Left ventricle myocardium superior (tissue), 1 donor: ENCODE results near the gene PTGS1. TPM values are rescaled to one million over a fixed set of nuclear protein-coding genes. Genes with fewer than 3 reads are reported as not detected.
"Not testable (repeated sequence)": the region's sequence is repeated elsewhere in the genome, so short reads cannot be mapped to it uniquely, and the experiment has no call there.

Source experiments
- ATAC-seq: fragments of 200-7000 bp; cut with Tn5 transposase; one replicate; pipeline ENCODE4 v1.9.1; 2020; ENCODE audit warnings: mild to moderate bottlenecking, moderate library complexity
- DNase-seq: peaks from one replicate; pipeline ENCODE4 v3.0.0-alpha.2; 2020
- intact Hi-C: fragments of 100-400 bp; cut with micrococcal nuclease; formaldehyde crosslinking; loops from one replicate; pipeline ENCODE4 v1.11.0; 2022
- total RNA-seq: library from RNA; stranded (reverse); fragmentation: NEBNext Ultra II Directional; extraction: Animal tissue kit (Norgen Biotek cat#: 25700); gene quantifications from one replicate; pipeline ENCODE4 v1.2.1, GENCODE V29; 2021
- donor health status: DM: no; HTN: yes; CAD: no; lungs with severe emphysema.

Gene PTGS1
- total RNA-seq, 1 donor from 2014 or later: 3.4 TPM

- ATAC-seq (no peak), DNase-seq (no peak)
- intact Hi-C loops: no loop called here
Observed at GRCh38 chr9:122389799-122390481, 19.1 kb downstream of the PTGS1 start.

DNA sequence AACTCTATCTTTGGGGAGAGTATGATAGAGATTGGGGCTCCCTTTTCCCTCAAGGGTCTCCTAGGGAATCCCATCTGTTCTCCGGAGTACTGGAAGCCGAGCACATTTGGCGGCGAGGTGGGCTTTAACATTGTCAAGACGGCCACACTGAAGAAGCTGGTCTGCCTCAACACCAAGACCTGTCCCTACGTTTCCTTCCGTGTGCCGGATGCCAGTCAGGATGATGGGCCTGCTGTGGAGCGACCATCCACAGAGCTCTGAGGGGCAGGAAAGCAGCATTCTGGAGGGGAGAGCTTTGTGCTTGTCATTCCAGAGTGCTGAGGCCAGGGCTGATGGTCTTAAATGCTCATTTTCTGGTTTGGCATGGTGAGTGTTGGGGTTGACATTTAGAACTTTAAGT lies 21.5 kb downstream of the PTGS1 start:
- intact Hi-C loops: no loop called here
- no peak for DNase-seq
- ATAC-seq: no peak

GRCh38 chr9:122392714-122393113 lies 21.9 kb downstream of the PTGS1 start:
- intact Hi-C loops: no loop called here

GRCh38 chr9:122393284-122393983 lies 22.6 kb downstream of the PTGS1 start:
- DNase-seq (no peak), ATAC-seq (no peak)
- intact Hi-C loops: no loop called here

More at GRCh38 chr9:122392714-122393113, 21.9 kb downstream of the PTGS1 start:
- DNase-seq (no peak), ATAC-seq (no peak)

GRCh38 chr9:122394265-122395125 lies 23.7 kb downstream of the PTGS1 start:
- peak; percentile 72 for DNase-seq
- peak; percentile 96 for ATAC-seq
- intact Hi-C loops: no loop called here

GRCh38 chr9:122396614-122397148 lies 25.9 kb downstream of the PTGS1 start:
- DNase-seq (no peak), ATAC-seq (no peak)
- intact Hi-C loops: no loop called here

DNA sequence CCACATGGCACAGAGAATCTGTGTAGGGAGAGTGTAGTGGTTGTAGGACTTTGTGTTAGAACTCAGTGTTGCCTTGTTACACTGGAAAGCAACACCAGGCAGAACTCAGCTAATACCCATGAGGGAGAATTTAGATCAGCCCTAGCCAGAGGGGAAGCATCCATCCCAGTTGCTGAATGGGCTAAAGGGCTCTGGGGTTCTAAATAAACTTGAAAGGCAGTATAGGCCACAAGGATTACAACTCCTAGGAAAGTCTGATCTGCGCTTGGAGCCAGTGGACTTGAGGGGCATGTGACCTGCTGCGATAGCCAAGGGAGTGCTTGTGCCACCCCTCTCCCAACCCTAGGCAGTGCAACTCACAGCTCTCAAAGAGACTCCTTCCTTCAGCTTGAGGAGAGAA lies 26.9 kb downstream of the PTGS1 start:
- ATAC-seq: no peak
- intact Hi-C loops: no loop called here
- DNase-seq: no peak

- ATAC-seq (no peak), DNase-seq (no peak)
- intact Hi-C loops: no loop called here
Observed at GRCh38 chr9:122398371-122398924, 27.6 kb downstream of the PTGS1 start.

- ATAC-seq: no peak
- intact Hi-C loops: no loop called here
- no peak for DNase-seq
Observed at GRCh38 chr9:122401896-122402295, 31.1 kb downstream of the PTGS1 start.

- intact Hi-C loops: no loop called here
- ATAC-seq (peak; percentile 31), DNase-seq (no peak)
Observed at GRCh38 chr9:122402403-122402871, 31.6 kb downstream of the PTGS1 start.

GRCh38 chr9:122402874-122403273 lies 32.0 kb downstream of the PTGS1 start:
- DNase-seq: no peak
- intact Hi-C loops: no loop called here
- no peak for ATAC-seq

DNA sequence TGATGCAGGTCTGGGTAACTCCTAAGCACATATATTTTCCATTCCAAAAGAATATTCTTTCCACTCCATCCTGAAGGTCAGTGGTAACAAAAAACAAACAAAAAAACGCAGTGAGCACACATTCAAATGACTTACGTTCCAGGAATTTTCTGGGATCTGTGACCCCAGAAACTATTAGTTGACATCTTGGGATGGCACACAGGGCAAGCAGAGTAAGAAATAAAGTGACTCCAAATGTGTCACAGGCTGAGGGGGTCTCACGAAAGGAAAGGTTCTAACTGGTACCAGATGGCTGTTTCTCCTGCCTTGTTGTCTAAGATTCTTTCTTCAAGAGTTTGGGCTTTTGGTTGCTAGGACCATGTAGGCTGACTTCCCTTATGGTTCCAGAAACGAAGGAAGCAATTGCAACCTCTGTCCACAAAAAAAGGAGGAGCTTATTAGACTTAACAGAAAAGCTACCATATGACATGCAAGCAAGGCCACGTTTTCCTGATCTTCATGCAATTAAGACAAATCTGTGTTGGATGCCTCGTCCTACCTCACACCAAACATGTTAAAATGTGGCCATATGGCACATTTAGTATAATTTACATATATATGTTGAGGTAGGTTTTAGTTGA lies 32.7 kb downstream of the PTGS1 start:
- no peak for DNase-seq
- intact Hi-C loops: no loop called here

DNA sequence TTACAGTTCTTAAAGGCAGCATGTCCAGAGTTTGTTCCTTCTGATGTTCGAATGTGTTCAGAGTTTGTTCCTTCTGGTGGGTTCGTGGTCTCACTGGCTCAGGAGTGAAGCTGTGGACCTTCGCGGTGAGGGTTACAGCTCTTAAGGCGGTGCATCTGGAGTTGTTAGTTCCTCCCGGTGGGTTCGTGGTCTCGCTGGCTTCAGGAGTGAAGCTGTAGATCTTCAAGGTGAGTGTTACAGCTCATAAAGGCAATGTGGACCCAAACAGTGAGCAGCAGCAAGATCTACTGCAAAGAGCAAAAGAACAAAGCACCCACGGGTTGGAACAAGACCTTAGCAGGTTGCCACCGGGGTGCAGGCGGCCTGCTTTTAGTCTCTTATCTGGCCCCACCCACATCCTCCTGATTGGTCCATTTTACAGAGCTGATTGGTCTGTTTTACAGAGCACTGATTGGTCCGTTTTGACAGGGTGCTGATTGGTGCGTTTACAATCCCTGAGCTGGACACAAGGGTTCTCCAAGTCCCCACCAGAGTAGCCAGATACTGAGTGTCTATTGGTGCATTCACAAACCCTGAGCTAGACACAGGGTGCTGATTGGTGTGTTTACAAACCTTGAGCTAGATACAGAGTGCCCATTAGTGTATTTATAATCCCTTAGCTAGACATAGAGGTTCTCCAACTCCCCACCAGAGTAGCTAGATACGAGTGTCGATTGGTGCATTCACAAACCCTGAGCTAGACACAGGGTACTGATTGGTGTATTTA lies 34.7 kb downstream of the PTGS1 start:
- DNase-seq, intact Hi-C loops, ATAC-seq: not testable (repeated sequence)

More for the DNA sequence above, 32.7 kb downstream of the PTGS1 start:
- ATAC-seq: no peak

GRCh38 chr9:122406070-122406890 lies 35.5 kb downstream of the PTGS1 start:
- DNase-seq: no peak
- intact Hi-C loops: no loop called here
- no peak for ATAC-seq

- DNase-seq, ATAC-seq, intact Hi-C loops: not testable (repeated sequence)
Observed at GRCh38 chr9:122414108-122414507, 43.3 kb downstream of the PTGS1 start.

DNA sequence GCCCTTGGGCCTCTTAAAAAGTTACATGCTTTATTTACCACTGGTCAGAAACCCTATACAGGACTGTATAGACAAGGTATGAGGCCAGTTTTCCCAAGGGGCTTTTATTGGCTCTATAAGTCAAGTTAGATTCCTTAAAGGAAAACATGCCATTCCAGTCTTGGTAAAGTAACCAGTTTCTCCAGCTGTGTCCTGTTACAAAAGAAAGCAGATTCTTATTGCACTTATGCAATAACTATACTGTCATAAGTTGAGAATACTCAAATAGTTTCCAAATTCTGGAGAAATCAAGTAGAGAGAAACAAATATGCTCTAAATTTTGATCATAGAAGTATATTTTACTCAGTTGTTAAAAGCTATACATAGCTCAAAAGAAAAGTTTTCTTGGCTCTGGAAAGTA lies 47.2 kb downstream of the PTGS1 start:
- ATAC-seq: no peak

DNA sequence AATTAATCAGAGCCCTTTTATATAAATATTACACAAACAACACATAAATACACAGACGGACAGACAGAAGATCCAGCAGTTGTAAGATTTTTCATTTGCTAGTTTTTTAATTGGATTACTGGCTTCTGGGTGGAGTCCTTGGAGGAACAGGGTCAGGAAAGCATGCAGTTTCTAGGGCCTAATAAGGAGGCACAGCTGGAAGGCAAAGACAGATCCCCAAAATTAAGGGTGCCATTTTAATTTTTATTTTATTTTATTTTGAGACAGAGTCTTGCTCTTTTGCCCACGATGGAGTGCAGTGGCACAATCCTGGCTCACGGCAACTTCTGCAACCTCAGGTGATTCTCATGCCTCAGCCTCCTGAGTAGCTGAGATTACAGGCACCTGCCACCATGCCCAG lies 49.5 kb downstream of the PTGS1 start:
- ATAC-seq (no peak), DNase-seq (no peak)
- intact Hi-C loops: no loop called here

More for the DNA sequence above, 47.2 kb downstream of the PTGS1 start:
- no peak for DNase-seq
- intact Hi-C loops: no loop called here
